Activated naive CD4-positive, alpha-beta T cell treated with anti-CD3 and anti-CD28 coated beads, Interleukin-2, amount 50 U/mL, for 24 hours (primary cell): ENCODE results near the gene EP300.
"Not testable (repeated sequence)": the region's sequence is repeated elsewhere in the genome, so short reads cannot be mapped to it uniquely, and the experiment has no call there.

ENCODE experiments used
- H3K27ac Mint-ChIP-seq: one replicate; pipeline ENCODE4 v1.8.0; 2021; ENCODE audit warnings: mild to moderate bottlenecking, mixed read lengths
- H3K27me3 Mint-ChIP-seq: one replicate; pipeline ENCODE4 v1.8.0; 2021; ENCODE audit warnings: mixed read lengths
- H3K36me3 Mint-ChIP-seq: one replicate; pipeline ENCODE4 v1.8.0; 2021; ENCODE audit warnings: mixed read lengths
- H3K4me1 Mint-ChIP-seq: one replicate; pipeline ENCODE4 v1.8.0; 2021; ENCODE audit warnings: mixed read lengths
- H3K4me3 Mint-ChIP-seq: one replicate; pipeline ENCODE4 v1.8.0; 2021; ENCODE audit warnings: mild to moderate bottlenecking, mixed read lengths
- H3K9me3 Mint-ChIP-seq: one replicate; pipeline ENCODE4 v1.8.0; 2021; ENCODE audit warnings: mixed read lengths

The EP300 gene

GRCh38 chr22:41110968-41111367 is 18.6 kb downstream of the EP300 start:
- Mint-ChIP-seq H3K4me3 (no peak overlapping the region), H3K36me3 (peaks cover 3% of the 10 kb centered on the region), H3K27me3 (no peaks in the 10 kb centered on the region), H3K4me1 (peaks cover 55% of the 10 kb centered on the region), H3K27ac (no peak overlapping the region), H3K9me3 (no peaks in the 10 kb centered on the region)

- no peaks in the 10 kb centered on the region for H3K27me3 Mint-ChIP-seq
- peaks cover 10% of the 10 kb centered on the region for H3K36me3 Mint-ChIP-seq
- H3K4me3 Mint-ChIP-seq = no peak overlapping the region
- H3K4me1 Mint-ChIP-seq = peaks cover 46% of the 10 kb centered on the region
- no peaks in the 10 kb centered on the region for H3K9me3 Mint-ChIP-seq
- no peak overlapping the region for H3K27ac Mint-ChIP-seq
Observed at GRCh38 chr22:41116342-41116741, 23.9 kb downstream of the EP300 start.

GRCh38 chr22:41117127-41117965 is 25.0 kb downstream of the EP300 start:
- no peak overlapping the region for H3K27ac Mint-ChIP-seq
- H3K4me1 Mint-ChIP-seq = peaks cover 47% of the 10 kb centered on the region
- no peaks in the 10 kb centered on the region for H3K9me3 Mint-ChIP-seq
- H3K4me3 Mint-ChIP-seq = no peak overlapping the region
- H3K27me3 Mint-ChIP-seq = no peaks in the 10 kb centered on the region
- peaks cover 10% of the 10 kb centered on the region for H3K36me3 Mint-ChIP-seq

- Mint-ChIP-seq H3K36me3 (peaks cover 9% of the 10 kb centered on the region), H3K27ac (peak overlapping the region; percentile 13), H3K27me3 (no peaks in the 10 kb centered on the region), H3K4me3 (no peak overlapping the region), H3K4me1 (peaks cover 36% of the 10 kb centered on the region), H3K9me3 (no peaks in the 10 kb centered on the region)
Observed at GRCh38 chr22:41123151-41123550, 30.8 kb downstream of the EP300 start.

GRCh38 chr22:41124086-41124485 is 31.7 kb downstream of the EP300 start:
- Mint-ChIP-seq H3K9me3 (no peaks in the 10 kb centered on the region), H3K4me1 (peaks cover 36% of the 10 kb centered on the region), H3K4me3 (no peak overlapping the region), H3K27ac (no peak overlapping the region), H3K36me3 (peaks cover 5% of the 10 kb centered on the region), H3K27me3 (no peaks in the 10 kb centered on the region)

GRCh38 chr22:41127451-41127850 is 35.1 kb downstream of the EP300 start:
- H3K9me3 Mint-ChIP-seq = no peaks in the 10 kb centered on the region

GRCh38 chr22:41128606-41129005 is 36.2 kb downstream of the EP300 start:
- no peak overlapping the region for H3K4me3 Mint-ChIP-seq
- no peaks in the 10 kb centered on the region for H3K9me3 Mint-ChIP-seq
- H3K27ac Mint-ChIP-seq = no peak overlapping the region
- peaks cover 12% of the 10 kb centered on the region for H3K36me3 Mint-ChIP-seq
- H3K27me3 Mint-ChIP-seq = no peaks in the 10 kb centered on the region
- H3K4me1 Mint-ChIP-seq = peaks cover under 1% of the 10 kb centered on the region

More at GRCh38 chr22:41127451-41127850, 35.1 kb downstream of the EP300 start:
- H3K4me1 Mint-ChIP-seq = peaks cover 12% of the 10 kb centered on the region
- H3K4me3 Mint-ChIP-seq = no peak overlapping the region
- no peak overlapping the region for H3K27ac Mint-ChIP-seq
- H3K27me3 Mint-ChIP-seq = no peaks in the 10 kb centered on the region
- peaks cover 12% of the 10 kb centered on the region for H3K36me3 Mint-ChIP-seq

GRCh38 chr22:41132550-41132949 is 40.2 kb downstream of the EP300 start:
- Mint-ChIP-seq H3K9me3 (no peaks in the 10 kb centered on the region), H3K36me3 (peaks cover 22% of the 10 kb centered on the region), H3K4me3 (no peak overlapping the region), H3K4me1 (no peaks in the 10 kb centered on the region), H3K27ac (peak overlapping the region; percentile 41), H3K27me3 (no peaks in the 10 kb centered on the region)

- no peaks in the 10 kb centered on the region for H3K27me3 Mint-ChIP-seq
- no peaks in the 10 kb centered on the region for H3K9me3 Mint-ChIP-seq
- H3K27ac Mint-ChIP-seq = no peak overlapping the region
- H3K4me1 Mint-ChIP-seq = no peaks in the 10 kb centered on the region
- no peak overlapping the region for H3K4me3 Mint-ChIP-seq
- H3K36me3 Mint-ChIP-seq = peaks cover 17% of the 10 kb centered on the region
Observed at GRCh38 chr22:41140365-41140957, 48.1 kb downstream of the EP300 start.

- H3K27ac Mint-ChIP-seq, H3K4me3 Mint-ChIP-seq, H3K4me1 Mint-ChIP-seq, H3K27me3 Mint-ChIP-seq, H3K9me3 Mint-ChIP-seq: not testable (repeated sequence)
- H3K36me3 Mint-ChIP-seq = peaks cover 22% of the 10 kb centered on the region
Observed at GRCh38 chr22:41145921-41146320, 53.5 kb downstream of the EP300 start.

GRCh38 chr22:41146573-41146972 is 54.2 kb downstream of the EP300 start:
- H3K9me3 Mint-ChIP-seq = no peaks in the 10 kb centered on the region
- no peaks in the 10 kb centered on the region for H3K27me3 Mint-ChIP-seq
- peaks cover 22% of the 10 kb centered on the region for H3K36me3 Mint-ChIP-seq
- H3K4me3 Mint-ChIP-seq = no peak overlapping the region
- no peaks in the 10 kb centered on the region for H3K4me1 Mint-ChIP-seq
- no peak overlapping the region for H3K27ac Mint-ChIP-seq

- Mint-ChIP-seq H3K4me3 (no peak overlapping the region), H3K36me3 (peaks cover 25% of the 10 kb centered on the region)
Observed at GRCh38 chr22:41147722-41148121, 55.3 kb downstream of the EP300 start.

GRCh38 chr22:41152902-41153301 is 60.5 kb downstream of the EP300 start:
- Mint-ChIP-seq H3K27ac (peak overlapping the region; percentile 12), H3K4me3 (no peak overlapping the region), H3K27me3 (no peaks in the 10 kb centered on the region), H3K36me3 (peaks cover 25% of the 10 kb centered on the region), H3K9me3 (no peaks in the 10 kb centered on the region), H3K4me1 (peaks cover 4% of the 10 kb centered on the region)

More at GRCh38 chr22:41147722-41148121, 55.3 kb downstream of the EP300 start:
- Mint-ChIP-seq H3K27me3 (no peaks in the 10 kb centered on the region), H3K27ac (peak overlapping the region; percentile 46), H3K9me3 (no peaks in the 10 kb centered on the region), H3K4me1 (no peaks in the 10 kb centered on the region)

- Mint-ChIP-seq H3K36me3 (peaks cover 13% of the 10 kb centered on the region), H3K9me3 (no peaks in the 10 kb centered on the region), H3K27ac (peak overlapping the region; percentile 74), H3K27me3 (no peaks in the 10 kb centered on the region), H3K4me3 (no peak overlapping the region), H3K4me1 (peaks cover 4% of the 10 kb centered on the region)
Observed at GRCh38 chr22:41157083-41157482, 64.7 kb downstream of the EP300 start.

GRCh38 chr22:41169157-41169556 is 76.8 kb downstream of the EP300 start:
- Mint-ChIP-seq H3K36me3 (peaks cover 16% of the 10 kb centered on the region), H3K4me3 (no peak overlapping the region), H3K9me3 (no peaks in the 10 kb centered on the region), H3K4me1 (peaks cover 6% of the 10 kb centered on the region), H3K27ac (peak overlapping the region; percentile 13), H3K27me3 (no peaks in the 10 kb centered on the region)

GRCh38 chr22:41171996-41172395 is 79.6 kb downstream of the EP300 start:
- Mint-ChIP-seq H3K36me3 (peaks cover 16% of the 10 kb centered on the region), H3K27ac (peak overlapping the region; percentile 79), H3K4me1 (peaks cover 21% of the 10 kb centered on the region), H3K4me3 (no peak overlapping the region), H3K27me3 (no peaks in the 10 kb centered on the region), H3K9me3 (no peaks in the 10 kb centered on the region)
